ENCODE results near the gene CACNA1C. TPM values are rescaled to one million over a fixed set of nuclear protein-coding genes. Genes with fewer than 3 reads are reported as not detected.

CACNA1C gene
- total RNA-seq, 2 experiments from 2014 or later: 0.69 to 1.4 TPM

DNA sequence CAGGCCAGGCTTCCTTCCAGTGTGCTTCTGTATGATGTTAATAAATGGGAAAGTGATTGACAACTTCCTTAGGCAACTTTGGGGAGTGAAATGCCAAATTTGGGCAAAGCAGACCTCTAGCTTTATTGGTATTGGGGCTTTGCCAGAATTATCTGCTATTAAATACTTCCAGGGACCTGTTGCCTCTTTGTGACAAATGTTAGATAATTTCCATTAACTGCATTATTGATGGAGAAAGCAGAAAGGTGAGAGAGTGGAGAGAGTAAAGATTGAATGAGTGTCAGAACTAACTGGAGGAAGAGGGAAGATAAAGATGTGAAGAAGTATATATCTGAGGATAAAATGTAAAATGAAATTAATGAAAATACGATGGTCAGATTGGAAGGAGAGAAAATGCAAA lies 94.5 kb downstream of the CACNA1C start:
- intact Hi-C loops (cut with micrococcal nuclease; ENCODE audit: unreplicated experiment): no loop called here
- no peak for DNase-seq (ENCODE audit: low spot score)
- H3K9me3 ChIP-seq (ENCODE audit: low read length): no peaks in the 10 kb centered on the region
- no peak overlapping the region for H3K27ac ChIP-seq (ENCODE audit: low read depth, low read length, poor library complexity, severe bottlenecking)
- BruUV-seq (replicated peaks): no TSS peak
- H3K9me2 ChIP-seq (ENCODE audit: insufficient read depth, low read length): no peaks in the 10 kb centered on the region
- H4K20me1 ChIP-seq (ENCODE audit: insufficient read depth, low read length): no peaks in the 10 kb centered on the region
- H2AFZ ChIP-seq (ENCODE audit: low read length): no peak overlapping the region
- no peak overlapping the region for H3K4me2 ChIP-seq (ENCODE audit: low read length)
- peaks cover 4% of the 10 kb centered on the region for H3K4me1 ChIP-seq (ENCODE audit: insufficient read depth, low read length, poor library complexity, severe bottlenecking)
- CTCF ChIA-PET (ENCODE audit: unreplicated experiment): no interaction called here
- TF ChIP-seq, protein P1, sequence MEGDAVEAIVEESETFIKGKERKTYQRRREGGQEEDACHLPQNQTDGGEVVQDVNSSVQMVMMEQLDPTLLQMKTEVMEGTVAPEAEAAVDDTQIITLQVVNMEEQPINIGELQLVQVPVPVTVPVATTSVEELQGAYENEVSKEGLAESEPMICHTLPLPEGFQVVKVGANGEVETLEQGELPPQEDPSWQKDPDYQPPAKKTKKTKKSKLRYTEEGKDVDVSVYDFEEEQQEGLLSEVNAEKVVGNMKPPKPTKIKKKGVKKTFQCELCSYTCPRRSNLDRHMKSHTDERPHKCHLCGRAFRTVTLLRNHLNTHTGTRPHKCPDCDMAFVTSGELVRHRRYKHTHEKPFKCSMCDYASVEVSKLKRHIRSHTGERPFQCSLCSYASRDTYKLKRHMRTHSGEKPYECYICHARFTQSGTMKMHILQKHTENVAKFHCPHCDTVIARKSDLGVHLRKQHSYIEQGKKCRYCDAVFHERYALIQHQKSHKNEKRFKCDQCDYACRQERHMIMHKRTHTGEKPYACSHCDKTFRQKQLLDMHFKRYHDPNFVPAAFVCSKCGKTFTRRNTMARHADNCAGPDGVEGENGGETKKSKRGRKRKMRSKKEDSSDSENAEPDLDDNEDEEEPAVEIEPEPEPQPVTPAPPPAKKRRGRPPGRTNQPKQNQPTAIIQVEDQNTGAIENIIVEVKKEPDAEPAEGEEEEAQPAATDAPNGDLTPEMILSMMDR (conservative IDR thresholded peaks at IDR 0.05; ENCODE audit: low read length): no peak
- no peak for TF ChIP-seq EZH2phosphoT487 (IDR thresholded peaks at IDR 0.05; ENCODE audit: borderline replicate concordance, low read depth, low read length)
- H3K36me3 ChIP-seq (ENCODE audit: insufficient read depth, low read length): no peaks in the 10 kb centered on the region
- no peak overlapping the region for H3K4me3 ChIP-seq (ENCODE audit: low read depth, low read length, poor library complexity, severe bottlenecking)
- no peaks in the 10 kb centered on the region for H3K79me2 ChIP-seq (ENCODE audit: insufficient read depth, low read depth, low read length)
- POLR2A ChIA-PET: no interaction called here

DNA sequence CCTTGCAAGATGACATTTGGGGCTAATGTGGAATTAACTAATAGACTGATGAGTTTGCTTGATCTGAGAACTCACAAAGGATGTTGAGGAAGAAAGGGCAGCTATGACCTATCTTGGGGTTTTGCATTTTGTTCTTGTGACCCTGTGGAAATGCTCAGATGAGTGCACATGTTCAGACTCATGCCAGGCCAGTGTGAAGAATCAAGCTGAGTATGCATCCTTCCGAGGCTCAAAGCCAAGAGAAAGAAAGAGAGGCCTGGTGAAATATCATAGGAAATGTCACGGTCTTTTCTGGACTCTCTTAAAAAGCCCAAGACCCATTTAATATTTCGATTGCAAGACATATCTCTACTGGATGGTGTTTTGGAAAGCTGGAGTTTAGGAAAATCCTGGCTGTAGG lies 96.3 kb downstream of the CACNA1C start:
- Histone ChIP-seq H3K27ac (ENCODE audit: low read depth, low read length, poor library complexity, severe bottlenecking) (no peak overlapping the region), H3K4me1 (ENCODE audit: insufficient read depth, low read length, poor library complexity, severe bottlenecking) (peaks cover 6% of the 10 kb centered on the region), H3K79me2 (ENCODE audit: insufficient read depth, low read depth, low read length) (no peaks in the 10 kb centered on the region), H3K36me3 (ENCODE audit: insufficient read depth, low read length) (no peaks in the 10 kb centered on the region), H4K20me1 (ENCODE audit: insufficient read depth, low read length) (no peaks in the 10 kb centered on the region), H3K4me2 (ENCODE audit: low read length) (no peak overlapping the region), H3K4me3 (ENCODE audit: low read depth, low read length, poor library complexity, severe bottlenecking) (no peak overlapping the region), H3K9me2 (ENCODE audit: insufficient read depth, low read length) (no peaks in the 10 kb centered on the region), H3K9me3 (ENCODE audit: low read length) (no peaks in the 10 kb centered on the region), H2AFZ (ENCODE audit: low read length) (no peak overlapping the region)
- no TSS peak for BruUV-seq (replicated peaks)
- TF ChIP-seq EZH2phosphoT487 (IDR thresholded peaks at IDR 0.05; ENCODE audit: borderline replicate concordance, low read depth, low read length): no peak
- TF ChIP-seq, protein P1 (conservative IDR thresholded peaks at IDR 0.05; ENCODE audit: low read length): no peak
- DNase-seq (ENCODE audit: low spot score): no peak
- intact Hi-C loops (cut with micrococcal nuclease; ENCODE audit: unreplicated experiment): no loop called here
- POLR2A ChIA-PET: no interaction called here
- CTCF ChIA-PET (ENCODE audit: unreplicated experiment): no interaction called here

DNA sequence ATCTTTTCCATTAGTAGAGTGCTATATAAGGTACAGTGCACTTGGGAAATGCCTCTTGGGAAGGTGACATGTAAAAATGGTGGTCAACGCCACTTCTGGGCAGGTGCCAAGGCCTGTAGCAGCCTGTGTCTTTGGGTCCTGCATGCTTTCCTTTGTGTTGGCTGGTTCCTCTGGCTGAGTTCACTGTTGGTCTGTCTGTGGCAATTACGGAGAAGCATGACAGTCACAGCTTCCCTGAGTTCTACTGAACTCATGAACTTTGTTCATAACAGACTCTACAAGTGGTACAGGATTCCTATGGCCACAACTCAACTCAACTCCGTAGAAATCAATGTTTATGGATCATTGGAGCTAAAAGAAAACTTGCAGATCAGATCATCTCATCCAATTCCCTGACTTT lies 98.0 kb downstream of the CACNA1C start:
- H3K4me1 ChIP-seq (ENCODE audit: insufficient read depth, low read length, poor library complexity, severe bottlenecking): peaks cover 6% of the 10 kb centered on the region
- ChIA-PET CTCF (ENCODE audit: unreplicated experiment) (no interaction called here), POLR2A (interaction anchor here (0.6 kb wide), 1 partner anchor 125 kb away, joined by 3 read pairs; no protein-coding TSS in a partner anchor)
- no peaks in the 10 kb centered on the region for H3K9me3 ChIP-seq (ENCODE audit: low read length)
- TF ChIP-seq EZH2phosphoT487 (IDR thresholded peaks at IDR 0.05; ENCODE audit: borderline replicate concordance, low read depth, low read length): no peak
- TF ChIP-seq, protein P1 (conservative IDR thresholded peaks at IDR 0.05; ENCODE audit: low read length): no peak
- no peak overlapping the region for H2AFZ ChIP-seq (ENCODE audit: low read length)
- no peaks in the 10 kb centered on the region for H3K36me3 ChIP-seq (ENCODE audit: insufficient read depth, low read length)
- H4K20me1 ChIP-seq (ENCODE audit: insufficient read depth, low read length): no peaks in the 10 kb centered on the region
- H3K4me2 ChIP-seq (ENCODE audit: low read length): no peak overlapping the region
- DNase-seq (ENCODE audit: low spot score): no peak
- intact Hi-C loops (cut with micrococcal nuclease; ENCODE audit: unreplicated experiment): no loop called here
- H3K9me2 ChIP-seq (ENCODE audit: insufficient read depth, low read length): no peaks in the 10 kb centered on the region
- BruUV-seq (replicated peaks): no TSS peak
- no peak overlapping the region for H3K4me3 ChIP-seq (ENCODE audit: low read depth, low read length, poor library complexity, severe bottlenecking)
- no peak overlapping the region for H3K27ac ChIP-seq (ENCODE audit: low read depth, low read length, poor library complexity, severe bottlenecking)
- no peaks in the 10 kb centered on the region for H3K79me2 ChIP-seq (ENCODE audit: insufficient read depth, low read depth, low read length)
